GM20000 (cell line): Measurements from ENCODE around the gene AGAP3.

Experiments used
- DNase-seq: peaks from one replicate; pipeline ENCODE4 v3.0.0; 2012; ENCODE audit warnings: low spot score
- CTCF ChIP-seq: IDR thresholded peaks from 2 replicates; pipeline ENCODE4 v1.5.1; 2012; ENCODE audit warnings: mild to moderate bottlenecking, control low read depth; ENCODE audit errors: extremely low read depth, missing control alignments

AGAP3 gene

DNA sequence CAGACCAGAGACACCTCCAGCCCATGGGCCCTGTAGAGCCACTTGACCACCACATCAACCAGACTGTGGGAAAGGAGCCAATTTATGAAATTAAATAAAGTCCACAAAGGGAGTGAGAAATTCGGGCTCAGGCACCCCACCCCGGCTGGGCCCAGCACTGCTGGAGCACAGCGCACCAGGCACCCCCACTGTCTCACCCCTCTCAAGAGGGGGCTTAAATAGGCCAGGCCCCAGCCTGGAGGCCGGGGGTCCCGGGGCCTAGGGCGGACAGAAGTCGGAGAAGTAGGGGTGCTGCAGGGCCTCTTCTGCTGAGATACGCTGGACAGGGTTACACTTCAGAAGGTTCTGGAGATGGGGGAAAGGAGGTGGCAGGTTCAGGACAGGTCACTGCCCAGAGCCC lies 32.5 kb upstream of the AGAP3 start:
- no peak for TF ChIP-seq CTCF
- DNase-seq = no peak

DNA sequence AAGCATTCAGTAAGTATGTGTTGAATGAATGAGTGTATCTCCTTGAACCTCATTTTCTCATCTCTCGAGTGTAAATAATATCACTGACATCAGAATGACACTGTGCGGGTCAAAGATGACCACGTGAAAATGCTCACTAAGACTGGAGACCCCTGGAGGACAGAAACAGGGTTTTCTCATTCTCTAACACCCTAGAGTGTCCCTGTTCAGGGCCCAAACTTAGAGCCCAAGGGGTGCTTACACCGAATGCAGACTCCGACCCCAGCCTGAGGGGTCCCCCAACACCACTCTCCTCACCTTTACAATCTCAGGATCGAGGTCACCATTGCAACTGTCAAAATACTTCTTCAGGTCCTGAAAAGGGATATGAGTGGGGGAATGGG lies 30.0 kb upstream of the AGAP3 start:
- no peak for DNase-seq
- no peak for TF ChIP-seq CTCF

DNA sequence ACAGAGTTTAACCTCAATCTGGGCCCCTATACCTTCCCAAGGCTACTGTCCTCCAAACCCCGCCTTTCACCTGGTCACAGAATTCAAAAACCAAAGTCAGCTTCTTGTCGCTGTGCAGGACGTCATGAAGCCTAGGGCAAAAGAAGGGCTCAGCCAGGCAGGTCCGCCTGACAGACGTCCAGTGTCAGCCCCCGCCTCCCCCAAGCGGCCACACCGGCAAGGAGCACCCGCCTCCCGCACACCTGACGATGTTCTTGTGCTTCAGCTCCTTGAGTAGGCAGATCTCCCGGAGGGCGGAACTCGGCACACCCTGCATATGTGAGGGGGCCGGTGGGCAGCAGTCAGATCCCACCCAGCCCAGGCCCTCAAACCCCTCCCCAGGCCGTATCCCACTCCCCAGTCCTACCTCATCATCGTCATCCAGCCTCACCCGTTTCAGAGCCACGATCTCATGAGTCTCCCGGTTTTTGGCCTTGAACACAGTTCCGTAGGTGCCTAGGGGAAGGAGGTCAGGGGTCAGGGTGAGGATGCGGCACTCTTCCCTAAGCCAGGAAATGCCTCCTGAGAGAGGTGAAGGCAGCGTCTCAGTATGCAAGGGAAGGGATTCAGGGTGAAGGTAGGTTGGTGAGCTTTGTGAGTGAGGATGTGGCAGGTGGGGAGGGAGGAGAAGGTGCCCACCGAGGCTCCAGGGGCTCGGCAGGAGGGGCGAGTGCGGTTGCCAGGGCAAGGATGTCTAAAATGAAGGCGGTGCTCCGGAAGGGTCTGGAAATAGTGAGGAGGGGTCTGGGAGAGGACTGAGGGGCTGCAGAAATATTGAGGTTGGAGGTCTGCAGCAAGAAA lies 29.4 kb upstream of the AGAP3 start:
- no peak for DNase-seq
- no peak for TF ChIP-seq CTCF

GRCh38 chr7:151057506-151057988 lies 28.7 kb upstream of the AGAP3 start, which contains the start of gene CDK5:
CDK5 (minus strand) TSS chr7:151057897; CDS start chr7:151057848, 49 bp downstream.
- no peak for DNase-seq
- TF ChIP-seq CTCF = no peak

- TF ChIP-seq CTCF = no peak
- DNase-seq = peak; percentile 99
Measured at GRCh38 chr7:151057989-151058780, 28.1 kb upstream of the AGAP3 start.

- DNase-seq = peak; percentile 60
- TF ChIP-seq CTCF = no peak
Measured at GRCh38 chr7:151058781-151059366, 27.4 kb upstream of the AGAP3 start.
